Right cardiac atrium (tissue), 5 donors: ENCODE data around the gene EIF4H. TPM values are rescaled to one million over a fixed set of nuclear protein-coding genes. Genes with fewer than 3 reads are reported as not detected.

Experiments used
- ATAC-seq, 2 donors: fragments of 200-7000 bp; cut with Tn5 transposase; one replicate each; pipeline versions ENCODE4 v1.8.0 to v1.9.1; 2020; ENCODE audit warnings: moderate library complexity in 2 of 2, mild to moderate bottlenecking in 1 of 2
- DNase-seq, 3 donors: peaks; one replicate each; pipeline ENCODE4 v3.0.0-alpha.2; 2020
- H3K27ac ChIP-seq: one replicate; pipeline ENCODE4 v1.5.1; 2013; ENCODE audit warnings: mild to moderate bottlenecking, low read length, control low read depth, moderate library complexity
- H3K27me3 ChIP-seq: one replicate; pipeline ENCODE4 v1.6.1; 2013; ENCODE audit not compliant: control insufficient read depth, insufficient read depth
- H3K4me1 ChIP-seq: one replicate; pipeline ENCODE4 v1.6.1; 2013; ENCODE audit warnings: low read length; ENCODE audit not compliant: control insufficient read depth, insufficient read depth
- H3K4me3 ChIP-seq: one replicate; pipeline ENCODE4 v1.5.1; 2013; ENCODE audit warnings: low read length, control low read depth
- H3K9me3 ChIP-seq: one replicate; pipeline ENCODE4 v1.6.1; 2013; ENCODE audit warnings: low read length; ENCODE audit not compliant: control insufficient read depth
- WGBS: extraction: QIAGEN DNeasy Blood & Tissue Kit; methylation state at CpG from one replicate; pipeline ENCODE4 v1.1.7; 2013; 5-methylcytosine and 5-hydroxymethylcytosine counted together
- intact Hi-C, 4 donors: fragments of 100-400 bp; cut with DNase I; formaldehyde crosslinking; loops; one replicate each; pipeline versions ENCODE4 v1.11.0 to v1.14.0; 2022 to 2023
- polyA plus RNA-seq: library from polyadenylated mRNA; stranded (reverse); fragments of 200-250 nt; gene quantifications from one replicate; pipeline ENCODE4 v1.2.3, GENCODE V29; 2013
- total RNA-seq, 4 donors: library from RNA; stranded (reverse); fragmentation: NEBNext Ultra II Directional; extraction: Animal tissue kit (Norgen Biotek cat#: 25700); gene quantifications; one replicate each; pipeline ENCODE4 v1.2.1, GENCODE V29; 2021
- donor health status: healthy with polysubstance abuse.
- donor health status: DM: no; HTN: yes; CAD: no.
- donor health status: DM: no; HTN: no; CAD: no.
- donor health status: DM: no; HTN: yes; CAD: no; lungs with severe emphysema.
- donor health status: DM: yes; HTN: yes; CAD: no.

The EIF4H gene
- total and polyA plus RNA-seq, 5 donors: 139 to 223 (median 202) TPM

DNA sequence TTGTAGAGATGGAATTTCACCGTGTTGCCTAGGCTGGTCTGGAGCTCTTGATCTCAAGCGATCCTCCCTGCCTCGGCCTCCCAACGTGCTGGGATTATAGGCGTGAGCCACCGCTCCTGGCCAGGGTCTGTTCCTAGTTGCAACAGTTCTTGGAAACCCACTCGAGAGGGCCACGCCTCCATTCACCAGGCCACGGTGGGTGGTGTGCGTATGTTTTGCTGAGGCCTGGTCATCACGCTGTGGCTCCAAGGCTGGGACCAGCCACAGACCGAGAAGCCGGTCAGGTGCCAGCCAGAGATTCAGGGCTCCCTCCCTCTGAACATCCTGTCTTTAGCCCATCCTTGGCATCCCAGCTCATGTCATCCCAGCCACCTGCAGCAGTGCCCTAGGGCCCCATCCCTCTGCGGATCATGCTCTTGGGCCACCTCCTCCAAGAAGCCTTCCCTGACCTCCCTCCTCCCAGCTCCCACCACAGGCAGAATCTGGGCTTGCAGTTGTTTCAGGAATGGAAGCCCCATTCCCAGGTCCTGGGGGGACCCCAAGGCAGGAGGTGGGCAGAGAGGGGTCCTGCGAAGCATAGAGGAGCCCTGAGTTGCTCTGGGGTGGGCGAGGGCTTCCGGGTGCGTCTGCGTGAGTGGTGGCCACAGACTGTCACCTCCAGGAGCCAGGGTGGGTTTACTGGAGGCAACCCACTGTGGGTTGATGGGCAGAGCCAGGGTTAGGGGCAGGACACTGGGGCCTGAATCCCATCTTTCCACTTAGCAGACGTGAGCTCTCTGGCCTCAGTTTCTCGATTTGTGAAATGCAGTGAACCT is 40.9 kb downstream of the EIF4H start:
- Histone ChIP-seq H3K27me3 (no peaks in the 10 kb centered on the region), H3K27ac (no peak overlapping the region), H3K4me1 (no peaks in the 10 kb centered on the region), H3K9me3 (no peaks in the 10 kb centered on the region), H3K4me3 (no peak overlapping the region)
- no peak for ATAC-seq
- intact Hi-C loops: no loop called here
- WGBS: 88% methylated on average over 21 of the region's 21 CpGs
- DNase-seq: no peak

DNA sequence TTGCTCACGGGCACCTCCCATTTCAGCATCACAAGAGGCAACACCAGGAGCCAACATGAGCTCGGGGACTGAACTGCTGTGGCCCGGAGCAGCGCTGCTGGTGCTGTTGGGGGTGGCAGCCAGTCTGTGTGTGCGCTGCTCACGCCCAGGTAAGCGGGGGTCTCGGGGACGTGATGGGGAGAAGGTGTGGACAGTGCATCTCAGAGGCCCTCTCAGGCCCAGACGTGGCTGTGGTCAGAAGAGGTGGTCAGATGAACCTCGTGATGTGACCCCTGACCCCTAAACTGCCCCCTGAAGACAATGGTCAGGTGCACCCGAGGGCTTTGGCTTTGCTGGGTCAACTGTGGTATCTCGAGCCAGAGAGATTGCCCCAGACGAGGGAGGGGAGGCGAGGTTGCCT is 41.8 kb downstream of the EIF4H start:
- Histone ChIP-seq H3K9me3 (no peaks in the 10 kb centered on the region), H3K4me3 (no peak overlapping the region), H3K27ac (no peak overlapping the region), H3K27me3 (no peaks in the 10 kb centered on the region), H3K4me1 (no peaks in the 10 kb centered on the region)
- ATAC-seq (no peak), DNase-seq (peak in 1 of 3 donors; percentile 44)
- intact Hi-C loops: no loop called here
- WGBS: 81% methylated on average over 15 of the region's 15 CpGs

DNA sequence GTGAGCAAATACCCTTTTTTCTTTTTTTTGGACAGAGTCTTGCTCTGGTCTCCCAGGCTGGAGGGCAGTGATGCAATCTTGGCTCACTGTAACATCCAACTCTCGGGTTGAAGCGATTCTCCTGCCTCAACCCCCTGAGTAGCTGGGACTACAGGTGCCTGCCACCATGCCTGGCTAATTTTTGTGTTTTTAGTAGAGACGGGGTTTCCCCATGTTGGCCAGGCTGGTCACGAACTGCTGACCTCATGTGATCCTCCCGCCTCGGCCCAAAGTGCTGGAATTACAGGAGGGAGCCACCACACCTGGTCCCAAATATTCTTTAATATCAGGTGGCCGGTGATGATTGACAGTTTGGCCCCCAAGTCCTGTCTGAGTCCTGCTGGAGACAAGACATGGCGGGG is 42.2 kb downstream of the EIF4H start:
- ATAC-seq: no peak
- Histone ChIP-seq H3K27me3 (no peaks in the 10 kb centered on the region), H3K9me3 (no peaks in the 10 kb centered on the region), H3K4me1 (no peaks in the 10 kb centered on the region), H3K27ac (no peak overlapping the region), H3K4me3 (no peak overlapping the region)
- no peak for DNase-seq
- 71% methylated on average over 8 of the region's 8 CpGs for WGBS
- intact Hi-C loops: no loop called here

DNA sequence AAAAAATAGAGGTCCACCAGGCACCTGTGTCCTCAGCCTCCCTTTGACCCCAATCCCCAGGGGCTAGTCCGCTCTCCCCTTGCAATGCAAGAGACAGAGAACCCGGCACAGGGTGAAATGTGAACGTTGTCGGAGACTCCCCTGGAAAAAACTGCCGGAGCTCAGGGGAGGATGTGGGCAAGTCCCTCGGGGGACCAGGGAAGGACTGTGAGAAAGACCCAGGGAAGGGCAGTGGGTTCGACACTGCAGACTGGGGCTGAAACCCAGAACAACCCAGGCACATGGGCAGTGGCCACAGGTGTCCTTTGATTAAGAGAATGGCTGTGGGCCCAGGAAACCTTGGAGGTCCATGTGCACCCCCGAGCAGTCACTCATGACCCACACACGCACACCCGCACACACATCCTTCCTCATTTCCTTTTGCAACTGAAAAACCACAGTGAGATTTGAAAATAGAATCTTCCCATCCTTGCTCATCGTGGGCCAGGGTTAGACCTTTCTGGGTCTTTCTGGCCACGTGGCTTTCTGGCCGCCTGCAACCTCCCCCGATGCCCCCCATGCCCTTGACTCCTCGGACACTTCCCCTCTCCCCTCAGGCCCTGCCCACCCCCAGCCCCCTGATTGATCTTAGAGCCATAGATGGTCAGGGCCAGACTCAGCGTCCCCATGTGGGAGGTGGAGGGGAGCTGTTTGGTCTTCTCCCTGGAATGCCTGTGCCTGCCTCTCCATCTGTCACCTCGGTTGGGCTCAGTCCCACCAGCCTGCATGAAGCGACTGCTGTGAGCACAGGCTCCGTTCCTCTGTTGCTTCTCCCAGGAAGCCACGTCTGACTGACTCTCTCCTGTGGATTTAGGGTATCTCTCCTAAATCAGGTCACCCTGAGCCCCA is 43.5 kb downstream of the EIF4H start:
- Histone ChIP-seq H3K27ac (no peak overlapping the region), H3K27me3 (no peaks in the 10 kb centered on the region), H3K4me3 (no peak overlapping the region), H3K4me1 (no peaks in the 10 kb centered on the region), H3K9me3 (no peaks in the 10 kb centered on the region)
- ATAC-seq (no peak), DNase-seq (peak in 2 of 3 donors; percentile 7 to 50)
- intact Hi-C loops: no loop called here
- 47% methylated on average over 20 of the region's 20 CpGs for WGBS

- H3K4me3 ChIP-seq: no peak overlapping the region
- 87% methylated on average over 2 of the region's 2 CpGs for WGBS
- intact Hi-C loops: no loop called here
- no peaks in the 10 kb centered on the region for H3K4me1 ChIP-seq
- H3K9me3 ChIP-seq: no peaks in the 10 kb centered on the region
- peak in 1 of 3 donors; percentile 7 for DNase-seq
- H3K27me3 ChIP-seq: no peaks in the 10 kb centered on the region
- H3K27ac ChIP-seq: no peak overlapping the region
- no peak for ATAC-seq
Observed at GRCh38 chr7:74218343-74218698, 44.2 kb downstream of the EIF4H start.

- Histone ChIP-seq H3K4me1 (no peaks in the 10 kb centered on the region), H3K4me3 (no peak overlapping the region), H3K9me3 (no peaks in the 10 kb centered on the region), H3K27ac (no peak overlapping the region), H3K27me3 (no peaks in the 10 kb centered on the region)
- WGBS: 75% methylated on average over 11 of the region's 11 CpGs
- intact Hi-C loops: no loop called here
- ATAC-seq (peak in 1 of 2 donors; percentile 22), DNase-seq (peak in 1 of 3 donors; percentile 43)
Observed at GRCh38 chr7:74219416-74219815, 45.3 kb downstream of the EIF4H start.

GRCh38 chr7:74220229-74220628 is 46.1 kb downstream of the EIF4H start:
- Histone ChIP-seq H3K27me3 (no peaks in the 10 kb centered on the region), H3K4me3 (no peak overlapping the region), H3K4me1 (no peaks in the 10 kb centered on the region), H3K27ac (no peak overlapping the region), H3K9me3 (no peaks in the 10 kb centered on the region)
- ATAC-seq: no peak
- WGBS: 60% methylated on average over 9 of the region's 9 CpGs
- intact Hi-C loops: no loop called here
- DNase-seq: peak in 1 of 3 donors; percentile 33

GRCh38 chr7:74221713-74222112 is 47.6 kb downstream of the EIF4H start:
- ATAC-seq (no peak), DNase-seq (peak in 1 of 3 donors; percentile 29)
- intact Hi-C loops: no loop called here
- no peaks in the 10 kb centered on the region for H3K4me1 ChIP-seq
- no peaks in the 10 kb centered on the region for H3K9me3 ChIP-seq
- H3K27ac ChIP-seq: no peak overlapping the region
- H3K27me3 ChIP-seq: no peaks in the 10 kb centered on the region
- 91% methylated on average over 11 of the region's 11 CpGs for WGBS
- H3K4me3 ChIP-seq: no peak overlapping the region

DNA sequence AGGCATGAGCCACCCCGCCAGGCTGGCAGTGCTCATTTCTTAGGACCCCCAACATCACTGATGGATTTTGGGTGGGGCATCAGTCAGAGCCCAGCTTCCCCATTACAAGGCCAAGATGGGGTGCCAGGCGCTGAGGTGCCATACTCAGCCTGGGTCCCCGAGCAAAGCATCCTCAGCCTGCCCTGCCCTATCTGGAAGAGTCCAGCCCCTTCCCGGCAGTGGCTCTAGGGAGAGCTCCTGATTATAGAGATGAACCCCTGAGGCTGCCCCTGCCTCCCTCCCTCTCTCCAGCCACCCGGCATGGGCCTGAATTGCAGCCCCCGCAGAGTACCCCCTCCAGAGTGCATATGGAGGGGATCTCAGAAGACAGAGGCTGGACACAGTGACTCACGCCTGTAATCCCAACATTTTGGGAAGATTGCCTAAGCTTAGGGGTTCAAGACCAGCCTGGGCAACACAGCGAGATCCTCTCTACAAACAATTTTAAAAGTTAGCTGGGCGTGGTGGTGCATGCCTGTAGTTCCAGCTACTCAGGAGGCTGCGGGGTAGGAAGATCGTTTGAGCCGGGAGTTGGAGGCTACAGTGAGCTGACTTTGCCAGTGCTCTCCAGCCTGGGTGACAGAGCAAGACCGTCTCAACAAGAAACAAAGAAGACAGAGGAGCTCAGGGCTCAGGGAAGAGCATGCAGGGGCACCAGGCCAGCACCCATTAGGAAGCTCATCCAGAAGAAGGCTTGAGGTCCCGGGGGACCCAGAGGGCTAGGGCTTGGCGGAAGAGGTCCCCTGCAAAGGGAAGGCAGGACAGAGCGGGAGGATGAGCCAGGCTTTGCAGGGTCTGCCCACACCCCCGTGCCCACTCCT is 48.9 kb downstream of the EIF4H start:
- H3K4me1 ChIP-seq: no peaks in the 10 kb centered on the region
- H3K27ac ChIP-seq: no peak overlapping the region
- H3K27me3 ChIP-seq: no peaks in the 10 kb centered on the region
- no peak overlapping the region for H3K4me3 ChIP-seq
- 83% methylated on average over 17 of the region's 17 CpGs for WGBS
- ATAC-seq: no peak
- DNase-seq: peak in 1 of 3 donors; percentile 22
- no peaks in the 10 kb centered on the region for H3K9me3 ChIP-seq
- intact Hi-C loops: no loop called here

- Histone ChIP-seq H3K27ac (no peak overlapping the region), H3K4me3 (no peak overlapping the region), H3K9me3 (no peaks in the 10 kb centered on the region), H3K4me1 (no peaks in the 10 kb centered on the region), H3K27me3 (no peaks in the 10 kb centered on the region)
- peak in 1 of 3 donors; percentile 71 for DNase-seq
- intact Hi-C loops: no loop called here
- ATAC-seq: no peak
- 76% methylated on average over 18 of the region's 18 CpGs for WGBS
Observed at GRCh38 chr7:74223711-74224510, 49.8 kb downstream of the EIF4H start.
